Gastrocnemius medialis (tissue), 4 donors: ENCODE data around the gene CAMK2D. TPM values are rescaled to one million over a fixed set of nuclear protein-coding genes. Genes with fewer than 3 reads are reported as not detected.
A peak's percentile ranks its signal among the peaks of the same experiment; 100 is the strongest.

Experiments used
- ATAC-seq, 2 donors: fragments of 150-250 bp; one replicate each; pipeline ENCODE4 v1.9.1; 2016
- DNase-seq, 2 donors: peaks; one replicate each; pipeline ENCODE4 v3.0.0-alpha.2; 2019
- H3K27ac ChIP-seq, 4 donors: fragments of 200-600 bp; sonication (generic); 1 replicate in 1 of 4; 2 replicates in 3 of 4; pipeline ENCODE4 v1.5.1; 2016 to 2018; ENCODE audit warnings: mild to moderate bottlenecking in 2 of 4, moderate library complexity in 1 of 4
- H3K27me3 ChIP-seq, 3 donors: fragments of 200-600 bp; sonication (generic) in 2 of 3; 1 replicate in 1 of 3; 2 replicates in 2 of 3; pipeline versions ENCODE4 v1.5.1 to v1.6.0; 2016 to 2019; ENCODE audit warnings: mild to moderate bottlenecking in 1 of 3, moderate library complexity in 1 of 3
- H3K36me3 ChIP-seq, 2 donors: fragments of 200-600 bp; sonication (generic) in 1 of 2; one replicate each; pipeline ENCODE4 v1.5.1; 2017 to 2018
- H3K4me1 ChIP-seq, 2 donors: fragments of 200-600 bp; sonication (generic) in 1 of 2; one replicate each; pipeline ENCODE4 v1.5.1; 2016 to 2017; ENCODE audit warnings: mild to moderate bottlenecking in 2 of 2
- H3K4me3 ChIP-seq, 4 donors: fragments of 200-600 bp; sonication (generic) in 3 of 4; 1 replicate in 1 of 4; 2 replicates in 3 of 4; pipeline ENCODE4 v1.5.1; 2016 to 2019; ENCODE audit warnings: mild to moderate bottlenecking in 2 of 4
- H3K9me3 ChIP-seq, 3 donors: fragments of 200-600 bp; sonication (generic) in 2 of 3; 1 replicate in 1 of 3; 2 replicates in 2 of 3; pipeline ENCODE4 v1.5.1; 2016 to 2019
- CTCF ChIP-seq, 5 experiments: fragments of 450-650 bp in 3 of 5; fragments of 200-600 bp in 2 of 5; sonication (generic) in 2 of 5; IDR thresholded peaks in 4 of 5; conservative IDR thresholded peaks in 1 of 5; 1 replicate in 4 of 5; 2 replicates in 1 of 5; pipeline ENCODE4 v1.5.1; 2016 to 2019; ENCODE audit warnings: antibody characterized with exemption in 5 of 5, mild to moderate bottlenecking in 3 of 5, moderate library complexity in 3 of 5
- POLR2A ChIP-seq, 2 donors: fragments of 450-650 bp; IDR thresholded peaks; one replicate each; pipeline ENCODE4 v1.6.1; 2017; ENCODE audit warnings: antibody characterized with exemption in 2 of 2, mild to moderate bottlenecking in 2 of 2, moderate library complexity in 2 of 2
- in situ Hi-C, 4 donors: fragments of 200-750 bp; cut with MboI; loops; one replicate each; pipeline versions ENCODE4 v1.15.0 to v1.8.0; 2017; ENCODE audit warnings: low sequenced_read_pairs in 4 of 4
- intact Hi-C: fragments of 100-400 bp; cut with DNase I; formaldehyde crosslinking; loops from one replicate; pipeline ENCODE4 v1.15.1; 2023; ENCODE audit warnings: low total_unique reads
- total RNA-seq, 4 donors: library from RNA; depleted of rRNA; stranded (reverse); fragments of >200 nt; gene quantifications; one replicate each; pipeline versions ENCODE4 v1.1.0 to v1.2.3, GENCODE V29; 2016

Gene CAMK2D
- total RNA-seq, 4 donors from 2014 or later = 73.2 to 149 (median 119) TPM

GRCh38 chr4:113499696-113500095 is 261.8 kb downstream of the CAMK2D start:
- intact Hi-C loops = no loop called here
- no peaks in the 10 kb centered on the region for H3K27me3 ChIP-seq
- DNase-seq (no peak), ATAC-seq (peak; percentile 65 to 85)
- peaks cover 0 to 39% of the 10 kb centered on the region in 2 donors for H3K36me3 ChIP-seq
- H3K4me3 ChIP-seq = no peak overlapping the region
- TF ChIP-seq CTCF (IDR thresholded peaks at IDR 0.05 in 4 of 5, conservative IDR thresholded peaks at IDR 0.05 in 1 of 5) (no peak), POLR2A (IDR thresholded peaks at IDR 0.05) (no peak)
- no peaks in the 10 kb centered on the region for H3K9me3 ChIP-seq
- H3K4me1 ChIP-seq = peaks cover 3 to 14% of the 10 kb centered on the region in 2 donors
- in situ Hi-C loops = no loop called here
- H3K27ac ChIP-seq = peak overlapping the region in 3 of 4 donors; percentile 15 to 70 (median 22)

GRCh38 chr4:113499166-113499565 is 262.4 kb downstream of the CAMK2D start:
- in situ Hi-C loops (no loop called here), intact Hi-C loops (no loop called here)
- peak overlapping the region in 3 of 4 donors; percentile 15 to 70 (median 22) for H3K27ac ChIP-seq
- peak; percentile 71 to 74 for ATAC-seq
- H3K27me3 ChIP-seq = no peaks in the 10 kb centered on the region
- peaks cover 0 to 40% of the 10 kb centered on the region in 2 donors for H3K36me3 ChIP-seq
- no peaks in the 10 kb centered on the region for H3K9me3 ChIP-seq
- TF ChIP-seq CTCF (IDR thresholded peaks at IDR 0.05 in 4 of 5, conservative IDR thresholded peaks at IDR 0.05 in 1 of 5) = no peak
- no peak for TF ChIP-seq POLR2A (IDR thresholded peaks at IDR 0.05)
- peaks cover 3 to 14% of the 10 kb centered on the region in 2 donors for H3K4me1 ChIP-seq
- DNase-seq = no peak
- no peak overlapping the region for H3K4me3 ChIP-seq

GRCh38 chr4:113497154-113497884 is 264.2 kb downstream of the CAMK2D start:
- in situ Hi-C loops = no loop called here
- H3K9me3 ChIP-seq = no peaks in the 10 kb centered on the region
- peak overlapping the region in 1 of 4 donors; percentile 3 for H3K27ac ChIP-seq
- no peak for DNase-seq
- no peak for TF ChIP-seq POLR2A (IDR thresholded peaks at IDR 0.05)
- TF ChIP-seq CTCF (IDR thresholded peaks at IDR 0.05 in 4 of 5, conservative IDR thresholded peaks at IDR 0.05 in 1 of 5) = no peak
- H3K36me3 ChIP-seq = peaks cover 0 to 40% of the 10 kb centered on the region in 2 donors
- ATAC-seq = no peak
- H3K4me1 ChIP-seq = peaks cover 3 to 14% of the 10 kb centered on the region in 2 donors
- no peaks in the 10 kb centered on the region for H3K27me3 ChIP-seq
- H3K4me3 ChIP-seq = no peak overlapping the region
- intact Hi-C loops = no loop called here

- Histone ChIP-seq H3K27me3 (no peaks in the 10 kb centered on the region), H3K4me1 (peaks cover 3 to 14% of the 10 kb centered on the region in 2 donors), H3K9me3 (no peaks in the 10 kb centered on the region), H3K27ac (no peak overlapping the region), H3K4me3 (no peak overlapping the region), H3K36me3 (peaks cover 0 to 40% of the 10 kb centered on the region in 2 donors)
- intact Hi-C loops (no loop called here), in situ Hi-C loops (no loop called here)
- no peak for ATAC-seq
- no peak for DNase-seq
- no peak for TF ChIP-seq CTCF (IDR thresholded peaks at IDR 0.05 in 4 of 5, conservative IDR thresholded peaks at IDR 0.05 in 1 of 5)
Observed at GRCh38 chr4:113496698-113497097, 264.8 kb downstream of the CAMK2D start.
